HL-60 (cell line): ENCODE data around the gene ADPGK.

Experiments
- CTCF ChIP-seq: IDR thresholded peaks from one replicate; pipeline ENCODE4 v1.5.1; 2011; ENCODE audit warnings: low read length, control low read depth, inconsistent platforms; ENCODE audit not compliant: insufficient read depth
- GABPA ChIP-seq: IDR thresholded peaks from 2 replicates; pipeline ENCODE4 v1.6.1; 2012; ENCODE audit warnings: low read depth
- POLR2AphosphoS5 ChIP-seq: IDR thresholded peaks from 2 replicates; pipeline ENCODE4 v1.6.1; 2012; ENCODE audit warnings: low read depth
- REST ChIP-seq: IDR thresholded peaks from 2 replicates; pipeline ENCODE4 v1.6.1; 2012; ENCODE audit warnings: low read depth; ENCODE audit not compliant: insufficient replicate concordance
- SPI1 ChIP-seq: IDR thresholded peaks from 2 replicates; pipeline ENCODE4 v1.6.1; 2012; ENCODE audit warnings: low read depth, mild to moderate bottlenecking, borderline replicate concordance

- TF ChIP-seq CTCF = no peak
- no peak for TF ChIP-seq REST
- no peak for TF ChIP-seq POLR2AphosphoS5
- no peak for TF ChIP-seq SPI1
- no peak for TF ChIP-seq GABPA
Measured at GRCh38 chr15:72740219-72740618, 43.3 kb downstream of the ADPGK start.
